A673 (cell line): ENCODE data around the gene NOLC1. TPM values are rescaled to one million over a fixed set of nuclear protein-coding genes. Genes with fewer than 3 reads are reported as not detected.

Experiments used
- BruUV-seq: library from RNA; stranded (reverse); fragments of 400-500 nt; replicated peaks from 2 replicates; lab custom pipeline; 2021; lab: Mats Ljungman, UMichigan
- CTCF ChIA-PET: fragments of 300-600 bp; sonication (Branson Sonifier 250); formaldehyde crosslinking; loops from one replicate; lab custom pipeline; 2022; ENCODE audit warnings: antibody characterized with exemption; lab: Charles Lee
- POLR2A ChIA-PET: fragments of 300-600 bp; sonication (Branson Sonifier 250); formaldehyde crosslinking; loops from one replicate; lab custom pipeline; 2022; ENCODE audit warnings: antibody characterized with exemption; ENCODE audit not compliant: low non-redundant PET; lab: Charles Lee
- DNase-seq: peaks from one replicate; pipeline ENCODE4 v3.0.0-alpha.2; 2015; ENCODE audit warnings: low spot score
- H3K27ac ChIP-seq: fragments of 200-600 bp; sonication (generic); 2 replicates; pipeline ENCODE4 v1.5.1; 2016; ENCODE audit warnings: mixed run types, low read depth, mild to moderate bottlenecking, mixed read lengths, antibody characterized with exemption, low read length; ENCODE audit not compliant: poor library complexity, severe bottlenecking
- H3K27me3 ChIP-seq: fragments of 200-600 bp; sonication (generic); replicated peaks from 2 replicates; pipeline ENCODE4 v1.6.1; 2017; ENCODE audit warnings: mixed run types, low read depth, mild to moderate bottlenecking, mixed read lengths, antibody characterized with exemption, low read length; ENCODE audit not compliant: insufficient read depth, poor library complexity
- H3K36me3 ChIP-seq: fragments of 200-600 bp; sonication (generic); 2 replicates; pipeline ENCODE4 v1.6.1; 2016; ENCODE audit warnings: mixed run types, mild to moderate bottlenecking, mixed read lengths, antibody characterized with exemption, low read length; ENCODE audit not compliant: insufficient read depth, poor library complexity, severe bottlenecking
- H3K4me1 ChIP-seq: fragments of 200-600 bp; sonication (generic); 2 replicates; pipeline ENCODE4 v1.6.1; 2017; ENCODE audit warnings: mixed run types, mild to moderate bottlenecking, mixed read lengths, antibody characterized with exemption, low read length; ENCODE audit not compliant: insufficient read depth, poor library complexity, severe bottlenecking
- H3K4me3 ChIP-seq: fragments of 200-600 bp; sonication (generic); 2 replicates; pipeline ENCODE4 v1.5.1; 2016; ENCODE audit warnings: low read depth, mixed run types, mild to moderate bottlenecking, mixed read lengths, low read length; ENCODE audit not compliant: poor library complexity, severe bottlenecking
- H3K9me3 ChIP-seq: fragments of 200-600 bp; sonication (generic); 2 replicates; pipeline ENCODE4 v1.6.1; 2016; ENCODE audit warnings: mixed run types, low read depth, mild to moderate bottlenecking, mixed read lengths, antibody characterized with exemption, low read length; ENCODE audit not compliant: poor library complexity, severe bottlenecking
- CTCF ChIP-seq: fragments of 300-800, 200-600 bp; sonication (generic); conservative IDR thresholded peaks from 2 replicates; pipeline ENCODE4 v1.5.1; 2017; ENCODE audit warnings: low read depth, mild to moderate bottlenecking, antibody characterized with exemption, low read length, moderate library complexity, mixed read lengths
- EZH2 ChIP-seq: fragments of 200-600 bp; sonication (generic); IDR thresholded peaks from 2 replicates; pipeline ENCODE4 v1.6.1; 2017; ENCODE audit warnings: borderline replicate concordance, low read depth, mild to moderate bottlenecking, mixed read lengths, antibody characterized with exemption, low read length; ENCODE audit not compliant: poor library complexity, severe bottlenecking
- intact Hi-C: fragments of 100-400 bp; cut with micrococcal nuclease; formaldehyde crosslinking; loops from one replicate; pipeline ENCODE4 v1.10.0; 2022; ENCODE audit not compliant: unreplicated experiment
- total RNA-seq: library from RNA; stranded (reverse); gene quantifications from 2 replicates; pipeline ENCODE4 v1.2.3, GENCODE V29; 2021

NOLC1 gene
- total RNA-seq, 1 experiment from 2014 or later = 225 TPM

- Histone ChIP-seq H3K4me1 (peaks cover 58% of the 10 kb centered on the region), H3K9me3 (no peaks in the 10 kb centered on the region), H3K27me3 (no peaks in the 10 kb centered on the region), H3K36me3 (peaks cover 10% of the 10 kb centered on the region), H3K27ac (peak overlapping the region; percentile 81), H3K4me3 (peak overlapping the region; percentile 96)
- intact Hi-C loops = no loop called here
- no peak for DNase-seq
- no peak for TF ChIP-seq EZH2
- TF ChIP-seq CTCF = no peak
- ChIA-PET POLR2A (no interaction called here), CTCF (no interaction called here)
- no TSS peak for BruUV-seq
These were observed 36.4 kb upstream of the NOLC1 start for GRCh38 chr10:102115775-102116174.

- Histone ChIP-seq H3K27ac (peak overlapping the region; percentile 81), H3K4me3 (no peak overlapping the region), H3K9me3 (no peaks in the 10 kb centered on the region), H3K27me3 (no peaks in the 10 kb centered on the region), H3K4me1 (peaks cover 66% of the 10 kb centered on the region), H3K36me3 (peaks cover 2% of the 10 kb centered on the region)
- BruUV-seq = no TSS peak
- intact Hi-C loops = no loop called here
- TF ChIP-seq CTCF = no peak
- no peak for TF ChIP-seq EZH2
- ChIA-PET CTCF (no interaction called here), POLR2A (no interaction called here)
- no peak for DNase-seq
These were observed 35.5 kb upstream of the NOLC1 start for GRCh38 chr10:102116656-102117055.

- DNase-seq = peak; percentile 80
- no TSS peak for BruUV-seq
- Histone ChIP-seq H3K4me3 (peak overlapping the region; percentile 20), H3K4me1 (peaks cover 73% of the 10 kb centered on the region), H3K27me3 (no peaks in the 10 kb centered on the region), H3K36me3 (no peaks in the 10 kb centered on the region), H3K9me3 (no peaks in the 10 kb centered on the region), H3K27ac (peak overlapping the region; percentile 81)
- ChIA-PET CTCF (no interaction called here), POLR2A (no interaction called here)
- intact Hi-C loops = no loop called here
- TF ChIP-seq CTCF (peak; percentile 34), EZH2 (no peak)
These were observed 34.6 kb upstream of the NOLC1 start for GRCh38 chr10:102117391-102118159.
